Pancreas (tissue), 10 donors: ENCODE results near the gene SPSB2. TPM values are rescaled to one million over a fixed set of nuclear protein-coding genes. Genes with fewer than 3 reads are reported as not detected.

ENCODE experiments used
- ATAC-seq, 4 donors: fragments of 200-7000 bp; cut with Tn5 transposase; one replicate each; pipeline versions ENCODE4 v1.8.0 to v1.9.1; 2020; ENCODE audit warnings: mild to moderate bottlenecking in 4 of 4, moderate library complexity in 4 of 4
- DNase-seq, 6 donors: peaks; one replicate each; pipeline ENCODE4 v3.0.0-alpha.2; 2020
- FAIRE-seq: peaks from 2 replicates; lab custom pipeline; 2012; peaks lifted over from hg19 to GRCh38; lab: Jason Lieb, UNC
- H3K27ac ChIP-seq, 4 donors: fragments of 200-600 bp; sonication (generic); 1 replicate in 3 of 4; 2 replicates in 1 of 4; pipeline versions ENCODE4 v1.5.0 to v1.8.0; 2020
- H3K27me3 ChIP-seq, 4 donors: fragments of 200-600 bp; one replicate each; pipeline ENCODE4 v1.8.0; 2021
- H3K36me3 ChIP-seq, 3 donors: fragments of 200-600 bp; sonication (generic) in 1 of 3; one replicate each; pipeline versions ENCODE4 v1.5.0 to v1.8.0; 2020 to 2021
- H3K4me1 ChIP-seq, 3 donors: fragments of 200-600 bp; one replicate each; pipeline ENCODE4 v1.8.0; 2021
- H3K4me3 ChIP-seq, 4 donors: fragments of 200-600 bp; sonication (generic) in 2 of 4; one replicate each; pipeline versions ENCODE4 v1.5.0 to v1.8.0; 2020 to 2021
- H3K9me3 ChIP-seq, 4 donors: fragments of 200-600 bp; one replicate each; pipeline ENCODE4 v1.8.0; 2021
- CTCF ChIP-seq, 4 donors: fragments of 200-600 bp; sonication (generic) in 3 of 4; IDR thresholded peaks; one replicate each; pipeline versions ENCODE4 v1.5.0 to v1.8.0; 2021; ENCODE audit warnings: antibody characterized with exemption in 4 of 4
- WGBS, 2 donors: extraction: QIAGEN DNeasy Blood & Tissue Kit; methylation state at CpG; one replicate each; pipeline ENCODE4 v1.1.7; 2013; 5-methylcytosine and 5-hydroxymethylcytosine counted together
- intact Hi-C, 3 donors: fragments of 100-400 bp; cut with DNase I; formaldehyde crosslinking; loops; one replicate each; pipeline versions ENCODE4 v1.11.1 to v1.14.2; 2022
- polyA plus RNA-seq, 2 donors: library from polyadenylated mRNA; stranded (reverse); fragments of 200-250 nt; gene quantifications; one replicate each; pipeline ENCODE4 v1.2.3, GENCODE V29; 2013
- total RNA-seq, 6 donors: library from RNA; stranded (reverse); fragmentation: NEBNext Ultra II Directional in 4 of 6; extraction: Animal tissue kit (Norgen Biotek cat#: 25700) in 4 of 6; gene quantifications; one replicate each; pipeline versions ENCODE4 v1.2.1 to v1.2.4, GENCODE V29; 2021 to 2023
- donor health status: healthy with polysubstance abuse.
- donor health status: DM: no; HTN: no; CAD: no; lungs with moderate emphysema.
- donor health status: DM: no; HTN: no; CAD: no.
- donor health status: control.
- donor health status: control.
- donor health status: Bipolar disorder and iron deficiency.
- donor health status: DM: yes; HTN: yes; CAD: no.
- donor health status: DM: no; HTN: no; CAD: no.
- donor health status: DM: no; HTN: no; CAD: no.
- donor health status: DM: yes; HTN: yes; CAD: no.

The SPSB2 gene
- total and polyA plus RNA-seq, 8 donors: 3.1 to 12.5 (median 4.8) TPM

GRCh38 chr12:6838854-6839253 lies 34.2 kb downstream of the SPSB2 start:
- DNase-seq (no peak), ATAC-seq (no peak), FAIRE-seq (no peak)
- intact Hi-C loops: loop anchor here in 1 of 3 donors (5.0 kb wide), 1 partner anchor 107 kb away; no protein-coding TSS in a partner anchor
- no peak for TF ChIP-seq CTCF (IDR thresholded peaks at IDR 0.05)
- H3K4me3 ChIP-seq: no peak overlapping the region
- no peaks in the 10 kb centered on the region for H3K36me3 ChIP-seq
- no peak overlapping the region for H3K27ac ChIP-seq
- 90 to 91% methylated on average over 16 of the region's 16 CpGs for WGBS, 2 donors
- H3K9me3 ChIP-seq: no peaks in the 10 kb centered on the region
- H3K4me1 ChIP-seq: no peaks in the 10 kb centered on the region
- H3K27me3 ChIP-seq: no peaks in the 10 kb centered on the region

GRCh38 chr12:6837370-6838060 lies 35.6 kb downstream of the SPSB2 start:
- Histone ChIP-seq H3K27ac (no peak overlapping the region), H3K4me3 (no peak overlapping the region), H3K4me1 (no peaks in the 10 kb centered on the region), H3K27me3 (no peaks in the 10 kb centered on the region), H3K9me3 (no peaks in the 10 kb centered on the region), H3K36me3 (no peaks in the 10 kb centered on the region)
- intact Hi-C loops: loop anchor here in 1 of 3 donors (5.0 kb wide), 1 partner anchor 105 kb away; no protein-coding TSS in a partner anchor
- ATAC-seq (no peak), FAIRE-seq (no peak), DNase-seq (peak in 2 of 6 donors; percentile 39 to 48)
- 93 to 97% methylated on average over 26 of the region's 26 CpGs for WGBS, 2 donors
- TF ChIP-seq CTCF (IDR thresholded peaks at IDR 0.05): no peak

GRCh38 chr12:6836851-6837250 lies 36.3 kb downstream of the SPSB2 start:
- FAIRE-seq (no peak), ATAC-seq (no peak), DNase-seq (peak in 1 of 6 donors; percentile 33)
- 86 to 92% methylated on average over 16 of the region's 16 CpGs for WGBS, 2 donors
- no peaks in the 10 kb centered on the region for H3K36me3 ChIP-seq
- H3K4me3 ChIP-seq: no peak overlapping the region
- H3K9me3 ChIP-seq: no peaks in the 10 kb centered on the region
- intact Hi-C loops: loop anchor here in 1 of 3 donors (5.0 kb wide), 1 partner anchor 105 kb away; no protein-coding TSS in a partner anchor
- TF ChIP-seq CTCF (IDR thresholded peaks at IDR 0.05): no peak
- no peaks in the 10 kb centered on the region for H3K27me3 ChIP-seq
- no peaks in the 10 kb centered on the region for H3K4me1 ChIP-seq
- H3K27ac ChIP-seq: no peak overlapping the region

GRCh38 chr12:6834873-6835272 lies 38.2 kb downstream of the SPSB2 start:
- 74 to 80% methylated on average over 5 of the region's 5 CpGs for WGBS, 2 donors
- H3K4me3 ChIP-seq: no peak overlapping the region
- intact Hi-C loops: loop anchor here in 1 of 3 donors (5.0 kb wide), 1 partner anchor 103 kb away; no protein-coding TSS in a partner anchor
- DNase-seq: no peak
- no peaks in the 10 kb centered on the region for H3K27me3 ChIP-seq
- H3K4me1 ChIP-seq: no peaks in the 10 kb centered on the region
- no peak for ATAC-seq
- no peak for FAIRE-seq
- H3K36me3 ChIP-seq: no peaks in the 10 kb centered on the region
- TF ChIP-seq CTCF (IDR thresholded peaks at IDR 0.05): no peak
- no peaks in the 10 kb centered on the region for H3K9me3 ChIP-seq
- no peak overlapping the region for H3K27ac ChIP-seq

DNA sequence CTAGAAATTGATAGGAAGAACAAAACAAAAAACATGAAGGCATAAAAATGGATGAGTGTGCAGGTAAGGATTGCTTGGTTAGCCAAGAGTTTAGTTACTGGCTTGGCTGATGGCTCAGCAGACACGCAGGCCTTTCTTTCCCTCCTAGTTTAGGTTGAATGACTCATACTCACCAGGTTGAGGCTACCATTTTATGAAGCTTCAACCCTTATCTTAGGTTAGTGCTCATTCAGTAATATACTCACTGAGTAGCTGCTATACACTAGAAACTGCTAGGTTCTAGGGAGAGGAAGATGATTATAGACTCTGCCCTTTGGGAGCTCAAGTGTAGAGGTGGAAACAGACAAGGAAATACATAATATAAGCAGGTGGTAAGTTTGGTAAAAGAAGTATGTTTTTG lies 38.8 kb downstream of the SPSB2 start:
- no peak overlapping the region for H3K4me3 ChIP-seq
- FAIRE-seq: no peak
- no peak overlapping the region for H3K27ac ChIP-seq
- H3K36me3 ChIP-seq: no peaks in the 10 kb centered on the region
- DNase-seq: no peak
- 81 to 84% methylated on average over 1 of the region's 1 CpG for WGBS, 2 donors
- no peak for ATAC-seq
- intact Hi-C loops: no loop called here
- no peaks in the 10 kb centered on the region for H3K4me1 ChIP-seq
- H3K27me3 ChIP-seq: no peaks in the 10 kb centered on the region
- no peaks in the 10 kb centered on the region for H3K9me3 ChIP-seq
- TF ChIP-seq CTCF (IDR thresholded peaks at IDR 0.05): no peak
